Right lobe of liver (tissue), 4 donors: ENCODE measurements around the gene GRID1.

Experiments
- CTCF ChIP-seq, 4 donors: fragments of 200-600 bp in 3 of 4; fragments of 450-650 bp in 1 of 4; IDR thresholded peaks; one replicate each; pipeline versions ENCODE4 v1.5.1 to v1.8.0; 2016 to 2022; ENCODE audit warnings: antibody characterized with exemption in 4 of 4, mild to moderate bottlenecking in 2 of 4
- POLR2A ChIP-seq: fragments of 450-650 bp; IDR thresholded peaks from one replicate; pipeline ENCODE4 v1.6.1; 2017; ENCODE audit warnings: antibody characterized with exemption, mild to moderate bottlenecking
- donor health status: DM: no; HTN: no; CAD: no.
- donor health status: DM: no; HTN: no; CAD: no.
- donor health status: DM: no; HTN: yes; CAD: no.

- TF ChIP-seq CTCF (IDR thresholded peaks at IDR 0.05) (no peak), POLR2A (no peak)
Measured at GRCh38 chr10:85874208-85874607, 492.4 kb downstream of the GRID1 start.
